GM13976 (cell line): ENCODE results near the gene TXNDC16.

ENCODE experiments used
- DNase-seq: peaks from one replicate; pipeline ENCODE4 v3.0.0; 2012; ENCODE audit warnings: low spot score
- CTCF ChIP-seq: IDR thresholded peaks from 2 replicates; pipeline ENCODE4 v1.5.1; 2012; ENCODE audit warnings: borderline replicate concordance, mild to moderate bottlenecking; ENCODE audit not compliant: insufficient read depth; ENCODE audit errors: extremely low read depth, missing control alignments, control extremely low read depth
- in situ Hi-C: fragments of 300-500 bp; cut with MboI; formaldehyde crosslinking; loops from one replicate; pipeline ENCODE4 v1.12.0; 2022; ENCODE audit warnings: low sequenced_read_pairs, mixed read lengths, inconsistent platforms; ENCODE audit not compliant: unreplicated experiment

Gene TXNDC16

DNA sequence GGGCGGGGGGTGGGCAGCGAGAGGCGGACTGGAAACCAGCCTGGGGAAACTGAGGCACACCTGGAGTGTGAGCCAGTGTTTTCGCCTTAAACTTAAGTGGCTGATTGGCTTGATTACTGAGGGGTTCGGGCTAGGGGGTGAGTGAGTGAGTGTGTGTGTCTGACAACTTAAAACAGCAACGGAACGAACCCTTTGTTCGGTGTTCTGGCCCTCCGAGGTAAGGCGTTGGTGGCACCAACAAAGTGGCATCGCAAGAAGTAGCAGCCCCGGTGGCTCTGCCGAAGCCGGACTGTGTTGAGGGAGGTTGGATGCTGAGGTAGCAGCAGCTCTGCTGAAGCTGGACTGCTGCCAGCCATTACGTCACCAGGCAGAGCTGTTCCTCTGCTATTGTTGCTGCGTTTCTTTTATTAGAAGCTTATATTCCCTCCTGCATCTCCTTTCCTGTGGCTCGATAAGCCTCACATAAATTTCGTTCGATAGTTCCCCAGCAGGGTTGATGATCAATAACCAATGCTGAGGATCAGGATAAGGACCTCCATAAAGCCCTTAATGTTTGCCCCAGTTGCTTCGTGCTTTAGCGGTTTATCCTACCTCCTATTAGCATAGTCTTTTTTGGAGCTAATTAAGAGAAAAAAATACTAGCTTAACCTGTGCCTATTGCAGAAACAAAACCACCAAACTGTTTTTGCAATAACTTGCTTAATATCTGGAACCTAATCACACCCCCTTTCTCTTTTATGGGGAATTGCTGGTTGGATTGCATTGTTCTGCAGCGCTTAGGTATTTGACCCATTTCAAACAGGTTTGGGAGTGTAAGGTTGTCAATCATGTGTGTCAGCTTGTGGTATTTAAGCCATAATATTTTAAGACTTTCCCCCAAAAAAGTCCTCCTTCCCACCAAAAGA is 1.6 kb upstream of the TXNDC16 start:
- in situ Hi-C loops: no loop called here
- DNase-seq: peak; percentile 59
- TF ChIP-seq CTCF: no peak

- in situ Hi-C loops: no loop called here
- peak; percentile 57 for DNase-seq
- TF ChIP-seq CTCF: no peak
Measured at GRCh38 chr14:52553002-52553670, 831 bp upstream of the TXNDC16 start.

DNA sequence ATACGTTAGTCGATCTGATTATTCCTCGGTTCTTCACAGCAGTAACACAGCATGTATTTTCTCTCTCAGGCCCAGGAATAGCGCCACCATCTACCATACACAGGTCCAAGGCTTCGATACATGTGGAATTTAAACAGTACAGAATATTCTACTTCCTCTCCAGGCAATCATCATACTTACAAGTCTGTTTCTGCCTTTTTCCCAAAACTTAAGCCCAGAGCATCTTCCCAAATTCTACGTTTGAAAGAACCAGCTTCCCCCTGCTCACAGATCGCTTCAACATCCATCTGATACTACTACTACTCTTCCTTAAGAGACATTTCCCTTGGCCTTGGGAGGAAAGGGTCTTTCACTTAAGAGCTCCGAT is 626 bp downstream of the TXNDC16 start:
- in situ Hi-C loops: no loop called here

DNA sequence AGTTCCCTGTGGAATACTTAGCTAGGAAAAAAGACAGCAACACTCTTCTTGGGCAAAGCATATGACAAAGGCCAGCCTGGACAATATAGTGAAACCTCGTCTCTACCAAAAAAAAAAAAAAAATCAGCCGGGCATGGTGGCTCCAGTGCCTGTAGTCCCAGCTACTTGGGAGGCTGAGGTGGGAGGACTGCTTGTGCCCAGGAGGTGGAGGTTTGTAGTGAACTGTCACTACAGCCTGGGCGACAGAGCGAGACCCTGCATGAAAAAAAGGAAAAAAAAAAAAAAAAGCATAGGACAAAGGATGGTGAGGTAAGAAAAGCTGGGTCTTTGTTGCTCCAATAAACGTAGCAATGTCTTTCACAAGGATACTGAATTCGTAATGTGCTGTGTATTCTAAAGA is 1.1 kb downstream of the TXNDC16 start:
- in situ Hi-C loops: no loop called here

More for the DNA sequence above, 626 bp downstream of the TXNDC16 start:
- peak; percentile 20 for DNase-seq
- TF ChIP-seq CTCF: no peak

GRCh38 chr14:52550661-52551060 is 1.6 kb downstream of the TXNDC16 start:
- in situ Hi-C loops: no loop called here
- TF ChIP-seq CTCF: no peak
- DNase-seq: no peak

More for the DNA sequence above, 1.1 kb downstream of the TXNDC16 start:
- DNase-seq: no peak
- no peak for TF ChIP-seq CTCF

DNA sequence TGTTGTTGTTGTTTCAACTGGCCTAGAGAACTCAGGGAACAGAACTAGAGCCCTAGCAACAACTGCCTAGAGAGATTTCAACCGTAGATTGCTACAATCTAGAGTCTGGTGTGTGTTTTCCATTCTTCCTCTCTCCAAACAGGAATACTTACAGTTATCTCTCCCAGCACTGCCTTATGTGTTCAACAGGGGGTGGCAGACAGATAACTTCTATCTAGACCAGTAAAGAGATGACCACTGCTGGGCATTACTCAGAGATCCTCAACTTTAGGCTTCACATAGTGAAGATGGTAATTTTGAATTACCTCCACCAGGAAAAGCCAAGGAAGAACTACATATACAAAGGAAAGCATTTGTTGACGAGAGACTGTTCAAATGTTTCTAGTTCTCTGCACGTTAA is 4.8 kb downstream of the TXNDC16 start:
- no peak for TF ChIP-seq CTCF
- in situ Hi-C loops: no loop called here

More for the DNA sequence above, 4.8 kb downstream of the TXNDC16 start:
- DNase-seq: no peak
